H1 (cell line): ENCODE measurements around the gene MVK. TPM values are rescaled to one million over a fixed set of nuclear protein-coding genes. Genes with fewer than 3 reads are reported as not detected.

Experiments used
- CTCF ChIA-PET: fragments of 300-600 bp; sonication (Branson Sonifier 250); formaldehyde crosslinking; loops from one replicate; lab custom pipeline; 2021; ENCODE audit not compliant: partially characterized antibody; lab: Charles Lee
- POLR2A ChIA-PET: fragments of 300-600 bp; sonication (Branson Sonifier 250); formaldehyde crosslinking; loops from one replicate; lab custom pipeline; 2021; ENCODE audit warnings: inconsistent platforms; ENCODE audit not compliant: partially characterized antibody; lab: Charles Lee
- DNase-seq, 2 experiments: peaks; one replicate each; pipeline versions ENCODE4 v3.0.0 to v3.0.0-alpha.2; 2010 to 2022; ENCODE audit warnings: low spot score in 2 of 2, low read depth in 1 of 2, mixed read lengths in 1 of 2
- FAIRE-seq: peaks from 2 replicates; lab custom pipeline; 2011; peaks lifted over from hg19 to GRCh38; lab: Jason Lieb, UNC
- H2AFZ ChIP-seq: 2 replicates; pipeline ENCODE4 v1.8.1; 2012; ENCODE audit warnings: low read length, inconsistent platforms
- H2AK5ac ChIP-seq: 2 replicates; pipeline ENCODE4 v1.6.1; 2013; ENCODE audit warnings: low read depth, low read length
- H2BK120ac ChIP-seq: replicated peaks from 2 replicates; pipeline ENCODE3; 2013; ENCODE audit warnings: low read depth, low read length, inconsistent platforms
- H2BK12ac ChIP-seq: 2 replicates; pipeline ENCODE4 v1.6.1; 2013; ENCODE audit warnings: low read depth, low read length
- H2BK15ac ChIP-seq: 2 replicates; pipeline ENCODE4 v1.6.1; 2013; ENCODE audit warnings: low read length
- H2BK20ac ChIP-seq: 2 replicates; pipeline ENCODE4 v1.6.1; 2013; ENCODE audit warnings: low read length
- H2BK5ac ChIP-seq: 2 replicates; pipeline ENCODE4 v1.6.1; 2013; ENCODE audit warnings: low read depth, low read length
- H3K14ac ChIP-seq: 2 replicates; pipeline ENCODE4 v1.6.1; 2013; ENCODE audit warnings: inconsistent platforms; ENCODE audit not compliant: insufficient read length
- H3K18ac ChIP-seq: 2 replicates; pipeline ENCODE4 v1.6.1; 2013; ENCODE audit warnings: low read length; ENCODE audit errors: extremely low read depth
- H3K23ac ChIP-seq: 2 replicates; pipeline ENCODE4 v1.6.1; 2013; ENCODE audit warnings: inconsistent platforms; ENCODE audit not compliant: insufficient read length
- H3K23me2 ChIP-seq: 2 replicates; pipeline ENCODE4 v1.6.1; 2013; ENCODE audit warnings: low read depth, low read length
- H3K27ac ChIP-seq: 2 replicates; pipeline ENCODE4 v1.6.1; 2011; ENCODE audit warnings: low read depth, low read length, inconsistent platforms
- H3K27me3 ChIP-seq, 4 experiments: replicated peaks in 1 of 4; 1 replicate in 1 of 4; 2 replicates in 3 of 4; pipeline versions ENCODE4 v1.6.1 to v1.8.1; 2011 to 2013; ENCODE audit warnings: low read length in 3 of 4, mild to moderate bottlenecking in 3 of 4, inconsistent platforms in 2 of 4, mixed read lengths in 2 of 4, moderate library complexity in 1 of 4; ENCODE audit not compliant: control insufficient read depth in 3 of 4, insufficient read depth in 3 of 4; ENCODE audit errors: extremely low read depth in 1 of 4
- H3K36me3 ChIP-seq, 4 experiments: 2 replicates each; pipeline versions ENCODE4 v1.6.1 to v1.8.1; 2011 to 2013; ENCODE audit warnings: mild to moderate bottlenecking in 4 of 4, low read length in 3 of 4, moderate library complexity in 2 of 4, control low read depth in 1 of 4, inconsistent platforms in 1 of 4; ENCODE audit not compliant: insufficient read depth in 4 of 4, control insufficient read depth in 2 of 4
- H3K4ac ChIP-seq: replicated peaks from 2 replicates; pipeline ENCODE3; 2013; ENCODE audit warnings: low read length, low read depth, mixed read lengths, inconsistent platforms; ENCODE audit not compliant: insufficient read length
- H3K4me1 ChIP-seq, 4 experiments: replicated peaks in 1 of 4; 1 replicate in 1 of 4; 2 replicates in 3 of 4; pipeline versions ENCODE4 v1.6.1 to v1.8.1; 2011 to 2013; ENCODE audit warnings: low read length in 3 of 4, inconsistent platforms in 2 of 4, mixed read lengths in 1 of 4; ENCODE audit not compliant: insufficient read depth in 4 of 4, control insufficient read depth in 3 of 4
- H3K4me2 ChIP-seq, 2 experiments: 2 replicates each; pipeline versions ENCODE4 v1.6.1 to v1.8.1; 2011 to 2013; ENCODE audit warnings: low read depth in 2 of 2, low read length in 2 of 2, control low read depth in 1 of 2, inconsistent platforms in 1 of 2, mild to moderate bottlenecking in 1 of 2; ENCODE audit not compliant: insufficient read depth in 1 of 2
- H3K4me3 ChIP-seq, 4 experiments: fragments of 200-600, 300-600 bp in 1 of 4; sonication (generic), shearing (Covaris generic), sonication (Bioruptor Twin) in 1 of 4; 2 replicates each; pipeline versions ENCODE4 v1.5.1 to v1.8.1; 2011 to 2016; ENCODE audit warnings: low read length in 4 of 4, low read depth in 3 of 4, control low read depth in 2 of 4, inconsistent platforms in 2 of 4, mild to moderate bottlenecking in 2 of 4, mixed read lengths in 1 of 4, moderate library complexity in 1 of 4; ENCODE audit not compliant: insufficient read depth in 2 of 4; ENCODE audit errors: extremely low read depth in 1 of 4
- H3K56ac ChIP-seq: replicated peaks from 2 replicates; pipeline ENCODE3; 2013; ENCODE audit warnings: low read depth, mild to moderate bottlenecking, mixed read lengths, low read length, inconsistent platforms; ENCODE audit not compliant: insufficient read length
- H3K79me1 ChIP-seq: 2 replicates; pipeline ENCODE4 v1.6.1; 2013; ENCODE audit warnings: low read depth, low read length, control low read depth
- H3K79me2 ChIP-seq, 2 experiments: 2 replicates each; pipeline versions ENCODE4 v1.6.1 to v1.8.1; 2012 to 2013; ENCODE audit warnings: low read length in 2 of 2, mild to moderate bottlenecking in 2 of 2, inconsistent platforms in 1 of 2; ENCODE audit not compliant: insufficient read depth in 2 of 2, control insufficient read depth in 1 of 2
- H3K9ac ChIP-seq, 4 experiments: replicated peaks in 1 of 4; 1 replicate in 1 of 4; 2 replicates in 3 of 4; pipeline versions ENCODE4 v1.6.1 to v1.8.1; 2011 to 2013; ENCODE audit warnings: low read depth in 3 of 4, low read length in 3 of 4, control low read depth in 2 of 4, mild to moderate bottlenecking in 2 of 4, moderate library complexity in 2 of 4, inconsistent platforms in 1 of 4; ENCODE audit errors: extremely low read depth in 1 of 4
- H3K9me3 ChIP-seq, 2 experiments: 2 replicates each; pipeline versions ENCODE4 v1.6.1 to v1.8.1; 2012 to 2013; ENCODE audit warnings: mild to moderate bottlenecking in 2 of 2, moderate library complexity in 2 of 2, control low read depth in 1 of 2, inconsistent platforms in 1 of 2, low read depth in 1 of 2, low read length in 1 of 2, mixed read lengths in 1 of 2; ENCODE audit not compliant: insufficient read depth in 2 of 2
- H4K20me1 ChIP-seq, 2 experiments: replicated peaks in 1 of 2; 2 replicates each; pipeline versions ENCODE3 to v1.8.1; 2011 to 2013; ENCODE audit warnings: inconsistent platforms in 2 of 2, low read length in 2 of 2, mild to moderate bottlenecking in 1 of 2; ENCODE audit not compliant: insufficient read depth in 2 of 2, control insufficient read depth in 1 of 2
- H4K5ac ChIP-seq: 2 replicates; pipeline ENCODE4 v1.6.1; 2013; ENCODE audit warnings: low read length, low read depth, mixed read lengths, inconsistent platforms; ENCODE audit not compliant: insufficient read length
- H4K8ac ChIP-seq: 2 replicates; pipeline ENCODE4 v1.8.0; 2013; ENCODE audit warnings: mild to moderate bottlenecking, moderate library complexity, low read length, inconsistent platforms; ENCODE audit not compliant: insufficient read depth; ENCODE audit errors: extremely low read depth
- H4K91ac ChIP-seq: replicated peaks from 2 replicates; pipeline ENCODE3; 2013; ENCODE audit warnings: low read length, mixed read lengths, inconsistent platforms; ENCODE audit not compliant: insufficient read length
- GTF2F1 ChIP-seq: IDR thresholded peaks from 2 replicates; pipeline ENCODE4 v1.6.1; 2012; ENCODE audit warnings: low read depth, low read length, improper control_type of control experiment, borderline replicate concordance
- HDAC2 ChIP-seq, 2 experiments: fragments of 300-600 bp in 1 of 2; sonication (generic) in 1 of 2; IDR thresholded peaks; 2 replicates each; pipeline ENCODE4 v1.6.1; 2011 to 2012; ENCODE audit warnings: low read depth in 2 of 2, low read length in 2 of 2, mild to moderate bottlenecking in 2 of 2, moderate library complexity in 2 of 2, borderline replicate concordance in 1 of 2, inconsistent platforms in 1 of 2
- PHF8 ChIP-seq: fragments of 200-600 bp; sonication (generic); conservative IDR thresholded peaks from 2 replicates; pipeline ENCODE4 v1.7.1; 2012; ENCODE audit warnings: low read depth, mild to moderate bottlenecking, inconsistent platforms, low read length, moderate library complexity
- POLR2A ChIP-seq, 2 experiments: IDR thresholded peaks; 1 replicate in 1 of 2; 2 replicates in 1 of 2; pipeline ENCODE4 v1.6.1; 2011; ENCODE audit warnings: low read depth in 2 of 2, low read length in 2 of 2, mild to moderate bottlenecking in 2 of 2; ENCODE audit errors: control extremely low read depth in 1 of 2
- RXRA ChIP-seq: IDR thresholded peaks from 2 replicates; pipeline ENCODE4 v1.6.1; 2011; ENCODE audit warnings: low read depth, mild to moderate bottlenecking, low read length, moderate library complexity; ENCODE audit not compliant: insufficient read depth
- SAP30 ChIP-seq: fragments of 300-600 bp; sonication (generic); IDR thresholded peaks from 2 replicates; pipeline ENCODE4 v1.7.1; 2012; ENCODE audit warnings: low read length, moderate library complexity, mild to moderate bottlenecking, inconsistent platforms; ENCODE audit not compliant: insufficient read depth, insufficient replicate concordance
- SP2 ChIP-seq: IDR thresholded peaks from 2 replicates; pipeline ENCODE4 v1.6.1; 2012; ENCODE audit warnings: mild to moderate bottlenecking, low read length, inconsistent platforms
- SP4 ChIP-seq: IDR thresholded peaks from 2 replicates; pipeline ENCODE4 v1.6.1; 2012; ENCODE audit warnings: low read length, inconsistent platforms
- SRF ChIP-seq: IDR thresholded peaks from 2 replicates; pipeline ENCODE4 v1.6.1; 2011; ENCODE audit warnings: mild to moderate bottlenecking, low read depth, low read length, moderate library complexity
- USF2 ChIP-seq: IDR thresholded peaks from 2 replicates; pipeline ENCODE4 v1.6.1; 2011; ENCODE audit warnings: low read length, improper control_type of control experiment
- WGBS, 2 experiments: shearing (Covaris generic) in 1 of 2; methylation state at CpG; one replicate each; pipeline versions ENCODE4 v1.1.6 to v1.1.7; 2013 to 2015; ENCODE audit warnings: low lambda C conversion rate in 2 of 2, mixed read lengths in 2 of 2, inconsistent platforms in 1 of 2, low coverage in 1 of 2, missing lambda C conversion rate in 1 of 2; ENCODE audit not compliant: insufficient replicate concordance in 2 of 2, insufficient coverage in 1 of 2, insufficient read length in 1 of 2; ENCODE audit errors: extremely low coverage in 1 of 2, missing lambda C conversion rate in 1 of 2; 5-methylcytosine and 5-hydroxymethylcytosine counted together
- polyA plus RNA-seq, 7 experiments: library from polyadenylated mRNA; depleted of rRNA in 3 of 7; stranded (reverse) in 5 of 7; unstranded in 2 of 7; fragments of >200 nt in 5 of 7; fragments of 200-250 nt in 2 of 7; gene quantifications; 1 replicate in 5 of 7; 2 replicates in 1 of 7; 4 replicates in 1 of 7; pipeline versions ENCODE4 v1.2.1 to v1.2.3, GENCODE V29; 2011 to 2013; ENCODE audit warnings: missing spikeins in 2 of 7, mixed read lengths in 2 of 7
- total RNA-seq: library from RNA; stranded (reverse); fragmentation: NEBNext Ultra II Directional; extraction: Animal tissue kit (Norgen Biotek cat#: 25700); gene quantifications from 2 replicates; pipeline ENCODE4 v1.2.1, GENCODE V29; 2021

The MVK gene
- total and polyA plus RNA-seq, 2 of the 8 experiments (the other 6 are each of a cell fraction or from before 2014, with no cell fraction given), result 15.7 to 20.9 TPM

- ChIA-PET CTCF (interaction anchor here (0.6 to 1.5 kb wide), 5 partner anchors 14 to 144 kb away, joined by 3 to 6 read pairs (median 3); no protein-coding TSS in a partner anchor), POLR2A (interaction anchor here (0.7 to 3.0 kb wide), 4 partner anchors 9 to 20 kb away, joined by 3 to 13 read pairs (median 8); no protein-coding TSS in a partner anchor)
- H3K4me2 ChIP-seq, result peak overlapping the region; percentile 64 to 94; a peak in 2 of 4 replicates
- peak overlapping the region; percentile 88; the same call in 1 of the 2 replicates for H2BK12ac ChIP-seq
- peaks cover 0 to 6% of the 10 kb centered on the region in 2 experiments; a peak in 1 of 4 replicates for H3K79me2 ChIP-seq
- no peak overlapping the region for H2AFZ ChIP-seq
- H4K20me1 ChIP-seq, result peaks cover 0 to 2% of the 10 kb centered on the region in 2 experiments
- H3K18ac ChIP-seq, result no peak overlapping the region
- no peaks in the 10 kb centered on the region for H3K9me3 ChIP-seq
- no peak for TF ChIP-seq SRF
- TF ChIP-seq USF2, result no peak
- TF ChIP-seq PHF8, result no peak
- no peak for TF ChIP-seq SP4
- TF ChIP-seq GTF2F1, result no peak
- TF ChIP-seq SP2, result no peak
- no peak for TF ChIP-seq SAP30
- TF ChIP-seq HDAC2 (IDR thresholded peaks at IDR 0.05; ENCODE audit: borderline replicate concordance in 1 of 2, low read depth in 2 of 2, low read length in 2 of 2), result no peak
- TF ChIP-seq RXRA, result no peak
- no peak for TF ChIP-seq POLR2A (IDR thresholded peaks at IDR 0.05; ENCODE audit: control extremely low read depth in 1 of 2, low read depth in 2 of 2, low read length in 2 of 2)
- H3K14ac ChIP-seq, result no peak overlapping the region
- no peak overlapping the region for H4K5ac ChIP-seq
- H3K27me3 ChIP-seq, result no peaks in the 10 kb centered on the region
- no peak overlapping the region for H3K9ac ChIP-seq
- H2AK5ac ChIP-seq, result no peak overlapping the region
- FAIRE-seq (no peak), DNase-seq (no peak)
- peaks cover 2 to 4% (median 3%) of the 10 kb centered on the region in 4 experiments; a peak in 4 of 7 replicates for H3K4me1 ChIP-seq
- no peak overlapping the region for H4K8ac ChIP-seq
- peak overlapping the region in 2 of 4 experiments; percentile 71 to 87; a peak in 3 of 8 replicates for H3K4me3 ChIP-seq
- peaks cover 2 to 23% (median 14%) of the 10 kb centered on the region in 4 experiments; a peak in 5 of 8 replicates for H3K36me3 ChIP-seq
- H3K56ac ChIP-seq, result no peak overlapping the region
- H2BK5ac ChIP-seq, result no peak overlapping the region
- H3K23me2 ChIP-seq, result peaks cover 5% of the 10 kb centered on the region; the same call in 1 of the 2 replicates
- WGBS, 2 experiments, result 93% methylated on average over 3 of the region's 3 CpGs; no CpG with 5 or more reads in 1 of the 2 experiments
- no peak overlapping the region for H2BK20ac ChIP-seq
- no peak overlapping the region for H3K23ac ChIP-seq
- no peak overlapping the region for H3K27ac ChIP-seq
- no peak overlapping the region for H4K91ac ChIP-seq
- no peak overlapping the region; the same call in 1 of the 2 replicates for H2BK15ac ChIP-seq
- H3K79me1 ChIP-seq, result no peaks in the 10 kb centered on the region
- no peak overlapping the region for H3K4ac ChIP-seq
- H2BK120ac ChIP-seq, result peak overlapping the region; percentile 69
Observed at GRCh38 chr12:109572506-109572845, 1.1 kb upstream of the MVK start.
